Neural progenitor cell (in vitro differentiated cells): ENCODE data around the gene KDM8. TPM values are rescaled to one million over a fixed set of nuclear protein-coding genes. Genes with fewer than 3 reads are reported as not detected.

Experiments
- DNase-seq: peaks from one replicate; pipeline ENCODE4 v3.0.0-alpha.2; 2016; ENCODE audit warnings: low spot score
- H2AFZ ChIP-seq: fragments of 200-600 bp; sonication (generic); replicated peaks from 2 replicates; pipeline ENCODE4 v1.6.1; 2016; ENCODE audit warnings: antibody characterized with exemption
- H3F3A ChIP-seq: fragments of 200-600 bp; sonication (generic); 2 replicates; pipeline ENCODE4 v1.6.1; 2016; ENCODE audit warnings: antibody characterized with exemption, low read depth
- H3K27ac ChIP-seq: fragments of 200-600 bp; sonication (generic); 2 replicates; pipeline ENCODE4 v1.5.1; 2016; ENCODE audit warnings: mild to moderate bottlenecking
- H3K27me3 ChIP-seq: fragments of 200-600 bp; sonication (generic); 2 replicates; pipeline ENCODE4 v1.6.1; 2016; ENCODE audit warnings: mild to moderate bottlenecking, moderate library complexity
- H3K36me3 ChIP-seq: fragments of 200-600 bp; sonication (generic); 2 replicates; pipeline ENCODE4 v1.5.1; 2016
- H3K4me1 ChIP-seq: fragments of 200-600 bp; sonication (generic); 2 replicates; pipeline ENCODE4 v1.6.1; 2016; ENCODE audit warnings: mixed run types
- H3K4me2 ChIP-seq: fragments of 200-600 bp; sonication (generic); 2 replicates; pipeline ENCODE4 v1.6.1; 2016
- H3K4me3 ChIP-seq: fragments of 200-600 bp; sonication (generic); 2 replicates; pipeline ENCODE4 v1.5.1; 2016
- H3K79me2 ChIP-seq: fragments of 200-600 bp; sonication (generic); 2 replicates; pipeline ENCODE4 v1.6.1; 2016; ENCODE audit warnings: low read depth
- H3K9ac ChIP-seq: fragments of 200-600 bp; sonication (generic); 2 replicates; pipeline ENCODE4 v1.6.1; 2016
- H3K9me3 ChIP-seq: fragments of 200-600 bp; sonication (generic); 2 replicates; pipeline ENCODE4 v1.5.1; 2016; ENCODE audit warnings: low read depth
- H4K20me1 ChIP-seq: fragments of 200-600 bp; sonication (generic); 2 replicates; pipeline ENCODE4 v1.6.1; 2016; ENCODE audit warnings: low read depth
- H3K27ac Mint-ChIP-seq: 3 replicates; pipeline ENCODE4 v1.8.0; 2021; ENCODE audit warnings: mixed read lengths
- H3K27me3 Mint-ChIP-seq: 2 replicates; pipeline ENCODE4 v1.8.0; 2022; ENCODE audit warnings: low read depth, mild to moderate bottlenecking, inconsistent platforms, moderate library complexity, mixed read lengths; ENCODE audit not compliant: insufficient read depth
- H3K36me3 Mint-ChIP-seq: 3 replicates; pipeline ENCODE4 v1.8.0; 2021; ENCODE audit warnings: mixed read lengths
- H3K4me1 Mint-ChIP-seq: 3 replicates; pipeline ENCODE4 v1.8.0; 2021; ENCODE audit warnings: mixed read lengths
- H3K4me3 Mint-ChIP-seq: 3 replicates; pipeline ENCODE4 v1.8.0; 2021; ENCODE audit warnings: mild to moderate bottlenecking, moderate library complexity, mixed read lengths
- H3K9me3 Mint-ChIP-seq: 3 replicates; pipeline ENCODE4 v1.8.0; 2020; ENCODE audit warnings: mixed read lengths
- CTCF ChIP-seq: fragments of 200-600 bp; sonication (generic); IDR thresholded peaks from 2 replicates; pipeline ENCODE4 v1.5.1; 2017; ENCODE audit warnings: antibody characterized with exemption, mild to moderate bottlenecking
- EZH2 ChIP-seq: fragments of 200-600 bp; sonication (generic); IDR thresholded peaks from 2 replicates; pipeline ENCODE4 v1.6.1; 2017; ENCODE audit warnings: antibody characterized with exemption, mild to moderate bottlenecking, moderate library complexity
- EZH2phosphoT487 ChIP-seq: fragments of 200-600 bp; sonication (generic); IDR thresholded peaks from 2 replicates; pipeline ENCODE4 v1.6.1; 2017; ENCODE audit warnings: antibody characterized with exemption
- total RNA-seq: library from RNA; depleted of rRNA; stranded (reverse); fragments of >200 nt; gene quantifications from 2 replicates; pipeline ENCODE4 v1.2.3, GENCODE V29; 2015; ENCODE audit warnings: low replicate concordance

KDM8 gene
- total RNA-seq, 1 donor from 2014 or later = 6.5 TPM

GRCh38 chr16:27182906-27183405 lies 20.4 kb upstream of the KDM8 start:
- H3K4me2 ChIP-seq = no peak overlapping the region
- peaks cover 4% of the 10 kb centered on the region for H3K27me3 Mint-ChIP-seq
- no peak overlapping the region for H3K4me3 Mint-ChIP-seq
- no peak overlapping the region for H3K9ac ChIP-seq
- TF ChIP-seq EZH2phosphoT487 (no peak), CTCF (no peak), EZH2 (no peak)
- H3K4me1 Mint-ChIP-seq = peaks cover 4% of the 10 kb centered on the region
- no peak overlapping the region for H3K27ac Mint-ChIP-seq
- DNase-seq = no peak
- no peaks in the 10 kb centered on the region for H3K36me3 Mint-ChIP-seq
- no peaks in the 10 kb centered on the region for H3K9me3 Mint-ChIP-seq
- H3K27ac ChIP-seq = no peak overlapping the region
- H3K4me1 ChIP-seq = no peaks in the 10 kb centered on the region
- no peaks in the 10 kb centered on the region for H3K79me2 ChIP-seq
- H3K27me3 ChIP-seq = no peaks in the 10 kb centered on the region
- no peaks in the 10 kb centered on the region for H3K9me3 ChIP-seq
- no peak overlapping the region for H2AFZ ChIP-seq
- no peaks in the 10 kb centered on the region for H3K36me3 ChIP-seq
- no peaks in the 10 kb centered on the region for H3F3A ChIP-seq
- H3K4me3 ChIP-seq = no peak overlapping the region
- no peaks in the 10 kb centered on the region for H4K20me1 ChIP-seq

DNA sequence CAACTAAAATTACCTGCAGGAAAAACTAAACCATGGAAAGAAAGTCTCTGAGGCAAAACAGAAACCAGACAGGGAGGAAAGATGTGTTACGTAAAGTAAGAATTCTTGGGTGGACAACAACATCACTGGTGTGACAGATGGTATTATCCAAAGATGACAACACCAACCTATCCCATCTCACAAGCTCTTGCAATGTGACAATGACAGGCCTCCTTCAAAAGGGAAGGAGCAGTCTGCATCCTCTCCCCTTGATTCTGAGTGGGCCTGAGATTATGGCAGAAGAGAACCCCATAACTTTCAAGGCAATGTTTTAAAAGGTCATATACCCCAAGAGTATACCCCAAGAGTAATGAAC lies 17.6 kb upstream of the KDM8 start:
- DNase-seq = no peak
- Histone ChIP-seq H3F3A (no peaks in the 10 kb centered on the region), H3K79me2 (no peaks in the 10 kb centered on the region), H3K27ac (no peak overlapping the region), H2AFZ (no peak overlapping the region), H3K27me3 (no peaks in the 10 kb centered on the region), H3K9me3 (no peaks in the 10 kb centered on the region), H3K36me3 (no peaks in the 10 kb centered on the region), H3K4me2 (no peak overlapping the region), H3K4me3 (no peak overlapping the region), H3K4me1 (no peaks in the 10 kb centered on the region), H3K9ac (no peak overlapping the region), H4K20me1 (no peaks in the 10 kb centered on the region)
- H3K4me1 Mint-ChIP-seq = peaks cover 2% of the 10 kb centered on the region
- H3K27me3 Mint-ChIP-seq = peaks cover 5% of the 10 kb centered on the region
- no peaks in the 10 kb centered on the region for H3K36me3 Mint-ChIP-seq
- TF ChIP-seq EZH2phosphoT487 (no peak), CTCF (no peak), EZH2 (no peak)
- no peak overlapping the region for H3K27ac Mint-ChIP-seq
- no peak overlapping the region for H3K4me3 Mint-ChIP-seq
- no peaks in the 10 kb centered on the region for H3K9me3 Mint-ChIP-seq

GRCh38 chr16:27188633-27189032 lies 14.7 kb upstream of the KDM8 start:
- H2AFZ ChIP-seq = no peak overlapping the region
- no peaks in the 10 kb centered on the region for H3K36me3 ChIP-seq
- H3K4me3 ChIP-seq = no peak overlapping the region
- TF ChIP-seq CTCF = no peak
- TF ChIP-seq EZH2 = no peak
- no peak for TF ChIP-seq EZH2phosphoT487
- H3K4me1 Mint-ChIP-seq = peaks cover 2% of the 10 kb centered on the region
- H3K9me3 Mint-ChIP-seq = no peaks in the 10 kb centered on the region
- DNase-seq = no peak
- H4K20me1 ChIP-seq = no peaks in the 10 kb centered on the region
- H3K9ac ChIP-seq = no peak overlapping the region
- no peak overlapping the region for H3K27ac Mint-ChIP-seq
- no peak overlapping the region for H3K4me3 Mint-ChIP-seq
- no peak overlapping the region for H3K27ac ChIP-seq
- H3K79me2 ChIP-seq = no peaks in the 10 kb centered on the region
- H3K36me3 Mint-ChIP-seq = no peaks in the 10 kb centered on the region
- no peaks in the 10 kb centered on the region for H3F3A ChIP-seq
- H3K27me3 Mint-ChIP-seq = peaks cover 2% of the 10 kb centered on the region
- H3K4me2 ChIP-seq = no peak overlapping the region
- H3K27me3 ChIP-seq = no peaks in the 10 kb centered on the region
- H3K4me1 ChIP-seq = no peaks in the 10 kb centered on the region
- no peaks in the 10 kb centered on the region for H3K9me3 ChIP-seq
